Kidney glomerular epithelial cell (primary cell): ENCODE measurements around the gene GPR39.
"Not testable (repeated sequence)": the region's sequence is repeated elsewhere in the genome, so short reads cannot be mapped to it uniquely, and the experiment has no call there.

Experiments used
- DNase-seq: peaks from one replicate; lab custom pipeline; 2025; lab: John Stamatoyannopoulos, UW

Gene GPR39

DNA sequence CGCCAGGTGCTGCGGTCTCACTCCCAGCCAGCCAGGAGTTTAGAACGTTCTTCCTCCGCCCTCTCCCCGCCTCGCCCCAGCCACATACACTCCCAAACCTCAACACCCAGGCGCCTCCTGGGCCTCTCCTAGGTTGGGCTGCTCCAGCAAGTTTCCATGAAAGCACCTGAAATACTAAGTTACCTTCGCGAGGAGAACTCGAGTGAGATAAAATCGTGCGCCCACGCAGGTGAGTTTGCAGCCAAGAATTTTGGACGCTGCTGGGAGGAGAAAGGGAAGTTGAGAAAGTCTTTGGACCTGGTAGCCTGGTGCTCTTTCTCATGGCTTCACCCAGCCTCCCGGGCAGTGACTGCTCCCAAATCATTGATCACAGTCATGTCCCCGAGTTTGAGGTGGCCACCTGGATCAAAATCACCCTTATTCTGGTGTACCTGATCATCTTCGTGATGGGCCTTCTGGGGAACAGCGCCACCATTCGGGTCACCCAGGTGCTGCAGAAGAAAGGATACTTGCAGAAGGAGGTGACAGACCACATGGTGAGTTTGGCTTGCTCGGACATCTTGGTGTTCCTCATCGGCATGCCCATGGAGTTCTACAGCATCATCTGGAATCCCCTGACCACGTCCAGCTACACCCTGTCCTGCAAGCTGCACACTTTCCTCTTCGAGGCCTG, at the start of gene GPR39:
Gene GPR39 (plus strand): TSS at position 83 of the 673 bp plus-strand sequence.
- no peak for DNase-seq

DNA sequence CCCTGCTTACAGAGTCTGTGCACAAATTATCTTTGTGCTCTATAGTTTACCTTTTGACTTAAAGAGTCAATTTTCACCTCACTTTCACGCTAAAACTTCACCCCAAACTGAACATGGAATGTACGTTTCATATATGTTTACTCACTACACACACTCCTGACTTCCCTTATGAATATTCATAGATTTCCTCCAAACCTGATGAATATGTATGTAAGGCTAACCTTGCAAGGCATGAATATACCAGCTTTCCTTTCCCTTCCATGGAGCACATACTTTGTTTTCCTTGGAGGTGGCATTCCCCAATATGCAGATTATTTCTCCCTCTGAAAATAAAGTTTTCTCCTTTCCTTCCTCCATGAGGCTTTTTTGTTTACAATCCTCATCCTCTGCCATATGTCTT, 48.4 kb upstream of the GPR39 start:
- no peak for DNase-seq

DNA sequence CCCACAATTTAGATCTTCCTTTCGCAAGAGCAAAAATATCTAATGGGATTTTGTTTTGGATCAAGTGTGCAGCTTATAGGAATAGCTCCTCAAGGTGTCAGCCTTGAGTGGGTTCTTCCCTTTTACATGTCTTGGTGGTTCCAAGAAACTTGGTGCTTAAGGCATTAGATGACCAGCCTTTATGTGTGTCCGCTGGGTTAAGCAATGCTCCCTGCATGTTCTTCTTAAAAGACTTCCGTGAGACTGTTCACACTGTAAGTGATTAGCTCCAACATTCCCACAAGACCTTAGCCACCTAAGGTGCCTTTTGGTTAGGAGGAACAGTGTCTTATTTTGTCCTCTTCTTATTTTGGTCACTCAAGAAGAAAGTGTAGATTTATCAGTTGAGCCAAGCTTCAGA, 44.3 kb upstream of the GPR39 start:
- DNase-seq = no peak

DNA sequence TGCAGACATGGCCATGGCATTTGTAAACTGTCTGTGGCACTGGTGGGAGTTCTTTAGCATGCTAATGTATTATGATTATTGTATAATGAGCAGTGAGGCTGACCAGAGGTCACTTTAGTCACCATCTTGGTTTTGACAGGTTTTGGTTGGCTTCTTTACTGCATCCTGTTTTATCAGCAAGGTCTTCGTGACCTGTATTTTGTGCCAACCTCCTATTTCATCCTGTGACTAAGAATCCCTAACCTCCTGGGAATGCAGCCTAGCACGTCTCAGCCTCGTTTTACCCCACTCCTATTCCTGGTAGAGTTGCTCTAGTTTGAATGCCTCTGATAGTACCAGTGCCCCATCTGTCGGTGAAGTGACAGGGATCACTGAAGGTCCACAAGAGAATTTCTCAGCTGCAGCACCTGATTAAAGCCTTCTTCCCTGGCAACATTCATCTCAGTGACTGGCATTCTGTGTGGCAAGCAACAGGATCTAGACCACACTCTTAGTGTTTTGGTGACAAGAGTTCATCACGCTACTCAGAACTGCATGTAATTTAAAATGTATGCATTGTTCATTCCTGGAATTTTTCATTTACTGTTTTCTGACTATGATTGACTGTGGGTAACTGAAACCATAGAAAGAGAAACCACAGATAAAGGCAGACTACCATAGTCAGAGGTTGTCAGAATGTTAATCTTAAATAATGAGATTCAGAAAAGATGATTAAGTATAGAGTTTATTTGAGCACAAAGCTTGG, 43.0 kb upstream of the GPR39 start:
- DNase-seq = no peak

DNA sequence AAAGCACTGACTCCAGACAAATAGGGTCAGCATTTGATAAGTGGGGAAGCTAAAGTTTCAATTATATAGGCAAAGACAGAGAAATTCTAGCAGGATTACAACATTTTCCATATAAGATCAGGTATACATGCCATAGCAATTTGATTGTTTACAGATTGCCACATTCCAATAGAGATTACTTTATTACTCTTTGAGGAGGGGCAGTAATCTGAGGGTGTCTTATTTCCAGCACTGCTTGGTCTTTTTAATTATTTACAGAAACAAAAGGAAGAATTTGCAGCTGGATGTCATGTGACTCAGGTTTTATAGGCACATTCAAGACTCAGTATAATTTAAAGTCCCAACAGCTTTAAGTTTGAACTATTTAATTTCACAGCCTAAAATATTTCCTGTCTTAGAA, 42.5 kb upstream of the GPR39 start:
- DNase-seq = no peak

DNA sequence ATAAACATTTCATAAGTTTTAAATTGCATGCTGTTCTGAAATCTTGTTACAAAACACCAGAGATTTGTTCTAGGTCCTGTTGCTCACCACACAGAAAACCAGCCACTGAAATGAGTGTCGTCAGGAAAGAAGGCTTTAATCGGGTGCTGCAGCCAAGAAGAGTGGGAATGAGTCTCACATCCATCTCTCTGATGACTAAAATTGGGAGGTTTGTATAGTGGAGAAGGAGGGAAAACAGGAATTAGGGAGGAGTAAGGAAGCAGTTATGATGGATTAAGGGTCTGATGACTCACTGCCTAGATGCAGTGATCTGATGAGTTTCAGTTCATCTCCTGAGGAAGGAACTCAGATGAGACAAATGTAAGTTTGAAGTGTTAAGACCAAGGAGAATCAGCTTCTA, 42.1 kb upstream of the GPR39 start:
- DNase-seq = peak; percentile 21

DNA sequence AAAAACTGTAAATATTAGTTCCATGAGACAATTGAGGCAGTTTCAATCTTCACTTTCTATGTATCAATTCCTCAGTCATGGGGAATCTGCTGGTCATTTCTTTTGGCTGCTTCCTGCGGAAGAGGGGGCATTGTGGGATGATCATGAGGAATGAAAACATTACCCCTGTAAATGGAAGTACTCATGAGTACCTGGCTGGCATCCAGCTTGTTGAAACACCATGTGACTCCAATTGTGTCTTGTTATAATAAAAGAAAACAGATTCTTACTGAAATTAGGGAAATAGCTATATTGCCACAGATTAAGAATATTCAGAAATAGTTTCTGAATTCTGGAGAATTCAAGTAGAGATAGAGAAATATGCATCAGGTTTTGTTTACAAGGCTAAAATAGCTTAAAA, 41.6 kb upstream of the GPR39 start:
- DNase-seq = peak; percentile 6

DNA sequence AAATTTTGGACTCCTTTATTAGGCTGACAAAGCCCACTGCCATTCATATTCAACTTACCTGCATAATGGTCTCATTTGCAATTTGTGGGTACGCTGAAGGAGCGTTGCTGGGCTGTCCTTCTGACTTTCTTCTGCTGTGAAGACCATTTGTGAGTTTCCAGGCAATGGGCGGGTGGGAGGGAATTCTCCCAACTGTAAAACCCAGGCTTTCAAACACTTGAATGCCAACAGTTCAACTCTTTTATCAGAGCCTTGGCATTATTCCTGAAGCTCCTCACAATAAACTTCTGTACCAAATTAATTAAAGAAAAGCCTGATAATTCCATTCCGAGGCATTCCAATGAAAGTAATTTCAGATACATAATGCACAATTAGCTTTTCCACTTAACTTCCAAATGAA, 35.2 kb upstream of the GPR39 start:
- no peak for DNase-seq

DNA sequence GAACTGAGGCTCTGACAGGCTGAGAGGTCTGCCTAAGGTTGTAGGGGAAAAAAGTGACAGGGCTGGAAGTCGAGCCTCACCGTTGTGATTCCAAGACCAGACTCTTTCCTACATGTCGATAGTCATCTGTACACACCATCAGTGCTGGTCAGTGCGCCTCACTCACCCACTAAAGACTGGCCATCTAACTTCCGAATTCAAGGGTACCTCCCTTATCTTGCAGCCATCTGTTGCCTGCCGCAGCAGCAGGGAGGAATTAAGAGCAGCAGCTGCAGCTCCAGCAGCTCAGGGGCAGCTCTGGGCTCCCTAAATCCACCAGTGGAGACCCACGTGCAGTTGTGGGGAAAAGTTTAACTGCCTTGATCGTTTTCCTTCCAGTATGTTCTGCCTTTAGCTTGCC, 32.6 kb upstream of the GPR39 start:
- no peak for DNase-seq

DNA sequence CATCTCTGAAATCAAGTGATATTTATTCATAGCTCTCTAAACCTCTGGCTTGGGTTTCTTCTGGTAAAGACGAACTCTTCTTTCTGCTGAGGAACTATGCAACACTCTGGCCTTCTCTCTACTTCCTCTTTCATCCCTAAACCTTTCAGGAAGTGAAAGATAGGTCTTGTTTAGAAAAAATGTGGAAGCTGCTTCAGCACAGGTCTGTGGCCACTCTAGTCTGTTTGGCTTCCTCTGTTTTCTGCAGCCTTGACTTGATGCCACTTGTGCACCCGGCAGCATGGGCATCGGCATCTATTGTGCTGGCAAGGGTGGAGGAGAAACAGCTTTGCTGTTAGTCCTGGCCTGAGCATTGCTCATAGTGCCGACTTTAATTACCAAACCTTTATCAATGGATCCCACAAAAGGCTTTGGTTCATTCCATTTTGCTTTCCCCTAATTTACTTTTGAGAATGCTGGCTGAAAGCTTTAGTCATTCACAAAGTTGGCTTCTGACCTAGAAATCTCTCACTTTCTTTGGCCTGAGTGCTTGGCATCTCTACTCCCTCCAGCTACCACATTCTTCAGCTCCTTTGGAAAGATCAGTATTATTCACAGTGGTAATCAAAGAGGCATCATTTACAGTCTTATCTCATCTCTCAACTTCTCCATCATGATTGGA, 32.0 kb upstream of the GPR39 start:
- DNase-seq = no peak

DNA sequence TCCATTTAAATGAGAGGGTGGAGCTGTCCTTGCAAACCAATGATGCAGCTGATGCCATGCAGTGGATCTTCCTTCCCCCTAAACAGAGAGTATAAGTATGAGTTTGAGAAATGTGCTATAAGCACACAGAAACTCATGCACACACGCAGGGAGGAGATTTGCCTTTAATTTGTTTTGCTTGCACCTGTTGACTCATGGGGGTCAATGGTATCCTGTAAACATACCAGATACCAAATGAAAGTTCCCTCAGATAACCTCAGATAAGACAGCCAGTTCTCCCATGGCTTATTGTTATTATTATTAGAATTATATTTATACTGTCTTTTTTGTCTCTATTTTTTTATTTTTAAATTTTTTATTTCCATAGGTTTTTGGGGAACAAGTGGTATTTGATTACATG, 29.5 kb upstream of the GPR39 start:
- no peak for DNase-seq

DNA sequence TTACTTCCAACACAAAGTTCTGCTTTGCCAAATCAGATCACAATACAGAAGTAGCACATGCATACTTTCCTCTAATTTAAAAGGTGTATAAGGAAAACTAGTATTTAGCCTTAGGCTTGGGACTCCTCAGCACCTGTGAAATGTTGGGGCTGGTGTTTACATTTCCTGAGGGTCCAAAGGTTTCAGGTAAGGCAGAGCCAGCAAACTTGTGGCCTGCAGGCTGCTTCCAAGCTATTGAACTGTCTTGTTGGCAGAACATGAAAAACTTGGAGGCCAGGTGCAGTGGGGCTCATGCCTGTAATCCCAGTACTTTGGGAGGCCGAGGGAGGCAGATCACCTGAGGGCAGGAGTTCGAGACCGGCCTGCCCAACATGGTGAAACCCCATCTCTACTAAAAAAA, 26.5 kb upstream of the GPR39 start:
- no peak for DNase-seq

DNA sequence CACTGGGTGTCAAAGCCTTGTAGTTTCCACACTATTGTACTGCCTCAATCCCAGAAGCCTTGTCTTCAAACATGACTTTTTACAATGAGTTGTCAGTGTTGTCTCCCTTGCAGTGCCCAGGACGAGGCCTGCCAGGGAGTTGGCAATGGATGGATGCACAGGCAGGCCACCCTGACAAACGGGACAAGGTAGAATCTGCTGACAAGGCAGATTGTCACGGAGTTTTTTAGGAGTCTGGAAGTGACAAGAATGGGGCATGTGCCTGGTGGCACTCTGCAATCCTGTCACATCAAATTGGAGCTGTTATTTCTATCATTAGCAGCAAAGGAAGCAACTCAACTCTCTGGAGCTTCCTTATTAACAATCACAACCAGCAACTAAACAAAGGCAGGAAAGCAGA, 25.2 kb upstream of the GPR39 start:
- DNase-seq = no peak

DNA sequence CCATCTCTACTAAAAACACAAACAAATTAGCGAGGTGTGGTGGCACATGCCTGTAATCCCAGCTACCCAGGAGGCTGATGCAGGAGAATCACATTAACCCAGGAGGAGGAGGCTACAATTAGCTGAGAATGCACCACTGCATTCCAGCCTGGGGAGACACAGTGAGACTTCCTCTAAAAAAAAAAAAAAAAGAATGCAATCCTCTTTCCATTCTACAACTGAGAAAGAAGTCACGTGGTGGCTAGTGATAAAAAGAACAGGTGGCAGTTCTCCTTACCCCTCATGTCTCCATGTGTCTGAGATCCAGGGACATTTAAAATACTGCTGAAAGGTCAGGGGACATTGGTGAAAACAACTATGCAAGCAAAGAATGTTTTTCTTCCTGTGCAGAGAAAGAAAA, 24.4 kb upstream of the GPR39 start:
- no peak for DNase-seq

DNA sequence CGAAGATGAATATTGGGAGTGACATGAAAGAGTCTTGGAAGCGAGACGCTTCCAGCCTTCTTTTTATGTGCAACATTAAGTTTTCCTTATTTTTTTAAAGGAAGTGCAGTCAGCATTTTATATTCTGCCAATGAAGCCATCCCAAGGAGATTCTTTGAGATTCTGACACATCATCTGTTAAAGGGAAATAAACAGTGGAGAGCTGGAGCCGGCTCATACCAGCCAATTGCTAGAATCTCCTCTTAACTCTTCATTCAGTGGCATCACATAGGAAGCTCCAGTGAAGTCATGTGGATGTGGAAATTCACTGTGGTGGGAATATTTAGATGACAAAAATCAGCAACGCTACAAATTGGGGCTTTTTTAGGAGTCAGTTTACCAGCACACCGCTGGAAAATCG, 23.7 kb upstream of the GPR39 start:
- no peak for DNase-seq

DNA sequence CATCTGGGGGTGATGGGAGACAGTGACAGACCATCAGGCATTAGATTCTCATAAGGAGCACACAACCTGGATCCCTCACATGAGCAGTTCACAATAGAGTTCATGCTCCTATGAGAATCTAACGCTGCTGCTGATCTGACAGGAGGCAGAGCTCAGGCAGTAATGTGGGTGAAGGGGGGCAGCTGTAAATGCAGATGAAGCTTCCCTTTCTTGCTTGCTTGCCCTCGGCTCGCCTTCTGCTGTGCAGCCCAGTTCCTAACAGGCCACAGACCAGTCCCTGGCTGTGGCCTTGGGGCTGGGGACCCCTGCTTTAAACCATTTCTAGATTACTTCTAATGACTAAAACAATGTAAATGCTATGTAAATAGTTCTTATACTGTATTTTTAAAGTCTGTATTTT, 19.6 kb upstream of the GPR39 start:
- DNase-seq = not testable (repeated sequence)

DNA sequence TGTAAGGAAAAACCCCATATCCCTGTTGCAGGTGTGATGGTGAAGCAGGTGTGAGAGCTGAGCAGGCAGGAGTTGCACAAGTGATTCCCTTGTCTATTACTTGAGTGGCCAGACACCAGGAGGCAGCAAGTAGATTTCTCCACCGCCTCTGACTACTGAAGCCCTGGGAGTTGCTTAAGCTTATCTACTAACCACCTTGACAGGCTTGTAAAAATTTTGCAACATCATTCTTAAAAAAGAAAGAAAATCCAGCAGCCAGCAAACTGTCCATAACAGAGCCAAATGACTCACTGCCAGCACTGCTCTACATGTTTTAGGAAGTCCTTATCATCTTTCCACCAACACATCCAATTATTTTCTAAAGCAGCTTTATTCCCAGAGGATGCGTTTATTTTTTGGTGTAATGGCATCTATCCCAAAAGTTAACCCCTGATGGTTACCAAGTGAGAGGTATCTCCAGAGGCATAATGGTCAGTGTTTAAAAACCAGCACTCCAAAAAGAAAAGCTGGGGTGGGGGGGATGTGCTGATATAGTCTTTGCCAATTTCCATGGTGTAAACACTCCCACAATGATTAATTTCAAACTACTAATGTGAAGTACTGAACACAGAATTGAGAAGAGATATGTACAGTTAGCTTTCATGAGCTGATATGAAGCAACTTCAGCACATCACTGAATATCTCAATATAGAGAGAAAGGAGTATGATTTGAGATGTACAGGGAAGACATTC, 16.3 kb upstream of the GPR39 start:
- no peak for DNase-seq

DNA sequence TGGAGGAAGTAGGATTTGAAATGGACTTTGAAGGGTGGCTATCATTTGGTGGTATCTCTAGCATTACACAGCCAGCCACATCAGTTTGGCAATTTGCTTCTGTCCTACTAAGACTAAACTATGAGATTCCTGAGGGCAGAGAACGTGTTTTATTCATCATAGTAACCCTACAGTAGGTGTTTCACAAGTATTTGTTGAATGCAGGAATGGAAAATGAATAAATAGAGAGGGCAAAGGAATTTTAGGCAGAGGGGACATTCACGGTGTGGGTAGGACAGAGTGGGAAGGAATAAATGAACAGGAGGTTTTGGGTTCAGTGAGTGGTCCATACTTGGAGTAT, 15.7 kb upstream of the GPR39 start:
- DNase-seq = no peak

DNA sequence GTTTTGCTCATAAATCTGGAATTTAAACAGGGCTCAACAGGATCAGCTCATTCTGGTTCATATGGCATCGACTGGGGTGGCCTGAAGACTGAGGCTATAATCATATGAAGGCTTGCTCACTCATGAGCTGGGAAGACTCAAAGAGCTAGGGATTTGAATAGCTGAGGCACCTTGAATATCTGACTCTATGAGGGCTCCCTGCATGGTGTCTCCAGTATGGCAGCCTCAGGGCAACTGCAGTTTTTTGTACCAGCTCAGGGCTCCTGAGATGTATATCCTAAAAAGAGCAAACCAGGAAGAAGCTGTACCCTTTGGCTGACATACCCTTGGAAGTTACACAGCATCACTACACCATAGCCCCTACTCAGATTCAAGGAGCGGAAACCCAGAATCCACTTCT, 15.3 kb upstream of the GPR39 start:
- no peak for DNase-seq

DNA sequence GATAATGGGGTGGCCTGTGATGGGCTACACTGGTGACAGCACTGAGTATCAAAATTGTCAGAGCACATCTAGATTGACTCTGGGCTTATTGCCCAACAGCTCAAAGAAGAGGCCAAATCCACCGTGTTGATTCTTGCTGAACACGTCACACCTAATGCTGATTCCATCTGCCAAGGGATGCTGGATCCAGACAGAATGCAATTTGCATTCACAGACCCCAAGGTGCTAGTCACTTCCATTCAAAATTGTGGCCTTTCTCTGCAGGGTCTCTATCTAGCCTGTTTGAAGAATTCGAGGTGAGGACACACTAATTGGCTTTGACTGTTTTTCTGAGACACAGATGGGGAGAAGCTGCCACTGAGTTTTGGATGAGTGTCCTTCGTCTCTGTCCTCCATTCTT, 13.5 kb upstream of the GPR39 start:
- DNase-seq = no peak

DNA sequence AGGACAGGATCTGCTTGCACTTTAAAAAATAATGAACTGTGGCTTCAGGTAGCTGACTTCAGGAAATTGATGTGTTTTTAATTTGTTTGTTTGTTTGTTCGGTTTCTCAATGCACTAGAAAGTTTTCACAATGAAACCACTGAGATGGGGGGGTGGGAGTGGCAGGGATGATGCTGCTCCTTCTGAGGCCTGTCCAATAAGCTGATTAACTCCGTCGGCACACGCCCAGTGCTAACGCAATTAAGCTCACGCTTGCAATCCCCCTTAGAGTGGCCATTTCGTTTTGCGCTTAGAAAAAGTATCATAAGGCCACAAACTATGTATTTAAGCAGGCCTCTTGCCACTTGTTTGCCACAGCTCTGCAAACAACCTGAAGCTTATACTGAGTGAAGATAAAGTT, 12.5 kb upstream of the GPR39 start:
- no peak for DNase-seq

DNA sequence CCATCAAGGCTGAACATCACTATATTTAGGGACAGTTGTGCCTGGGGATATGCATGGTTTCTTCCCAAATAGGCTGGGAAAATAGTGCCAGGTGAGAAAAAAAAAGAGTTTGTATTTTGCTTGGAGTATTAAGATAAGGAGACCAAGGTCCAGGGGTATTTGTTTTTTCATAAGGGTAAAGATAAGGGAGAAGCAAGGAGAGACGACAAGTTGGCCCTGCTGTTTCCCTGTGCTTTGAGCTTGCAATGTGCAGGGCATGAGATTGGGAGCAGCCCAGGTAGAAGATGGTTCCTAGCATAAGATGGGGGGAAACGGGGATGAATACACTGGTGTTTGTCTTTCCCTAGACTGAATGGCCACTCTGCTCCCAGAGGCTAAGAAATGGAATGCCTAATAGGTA, 8.8 kb upstream of the GPR39 start:
- no peak for DNase-seq

DNA sequence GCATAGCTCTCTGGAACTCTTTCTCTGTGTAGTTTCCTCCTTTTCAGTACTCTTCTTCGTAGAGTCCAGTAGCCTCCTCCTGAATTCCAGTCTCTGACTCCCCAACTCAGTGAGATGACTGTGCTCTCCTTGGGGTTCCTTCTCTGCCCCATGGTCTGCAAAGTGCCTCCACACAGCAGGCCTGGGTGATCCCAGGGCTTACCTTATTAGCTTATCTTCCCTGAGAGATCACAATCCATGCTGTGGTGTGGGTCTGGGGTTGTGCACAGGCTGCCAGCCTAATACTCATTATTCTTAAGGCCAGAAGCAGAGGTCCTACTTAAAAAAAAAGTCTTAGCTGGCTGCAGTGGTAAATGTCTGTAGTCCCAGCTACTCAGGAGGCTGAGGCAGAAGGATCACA, 4.6 kb upstream of the GPR39 start:
- no peak for DNase-seq
